GM11168 (cell line): ENCODE measurements around the gene KCTD16.

Experiments used
- in situ Hi-C: fragments of 300-500 bp; cut with MboI; formaldehyde crosslinking; loops from one replicate; pipeline ENCODE4 v1.12.0; 2022; ENCODE audit warnings: low sequenced_read_pairs; ENCODE audit not compliant: unreplicated experiment

Gene KCTD16

GRCh38 chr5:144273232-144274027 is 102.8 kb downstream of the KCTD16 start:
- in situ Hi-C loops = no loop called here

- in situ Hi-C loops = no loop called here
Observed at GRCh38 chr5:144275329-144275728, 104.7 kb downstream of the KCTD16 start.

- in situ Hi-C loops = no loop called here
Observed at GRCh38 chr5:144276034-144276822, 105.6 kb downstream of the KCTD16 start.

- in situ Hi-C loops = no loop called here
Observed at GRCh38 chr5:144281784-144282183, 111.1 kb downstream of the KCTD16 start.

- in situ Hi-C loops = no loop called here
Observed at GRCh38 chr5:144284036-144284435, 113.4 kb downstream of the KCTD16 start.

- in situ Hi-C loops = no loop called here
Observed at GRCh38 chr5:144284931-144285502, 114.3 kb downstream of the KCTD16 start.

- in situ Hi-C loops = no loop called here
Observed at GRCh38 chr5:144289277-144289676, 118.6 kb downstream of the KCTD16 start.

GRCh38 chr5:144292029-144292428 is 121.4 kb downstream of the KCTD16 start:
- in situ Hi-C loops = no loop called here

GRCh38 chr5:144295284-144295683 is 124.6 kb downstream of the KCTD16 start:
- in situ Hi-C loops = no loop called here

GRCh38 chr5:144297081-144297480 is 126.4 kb downstream of the KCTD16 start:
- in situ Hi-C loops = no loop called here

GRCh38 chr5:144298658-144299057 is 128.0 kb downstream of the KCTD16 start:
- in situ Hi-C loops = no loop called here

- in situ Hi-C loops = no loop called here
Observed at GRCh38 chr5:144304688-144305087, 134.0 kb downstream of the KCTD16 start.

- in situ Hi-C loops = no loop called here
Observed at GRCh38 chr5:144307736-144308135, 137.1 kb downstream of the KCTD16 start.

- in situ Hi-C loops = no loop called here
Observed at GRCh38 chr5:144308174-144308573, 137.5 kb downstream of the KCTD16 start.

- in situ Hi-C loops = no loop called here
Observed at GRCh38 chr5:144308906-144309670, 138.4 kb downstream of the KCTD16 start.

- in situ Hi-C loops = no loop called here
Observed at GRCh38 chr5:144310621-144311020, 139.9 kb downstream of the KCTD16 start.

- in situ Hi-C loops = no loop called here
Observed at GRCh38 chr5:144313147-144313726, 142.6 kb downstream of the KCTD16 start.

GRCh38 chr5:144315026-144315425 is 144.4 kb downstream of the KCTD16 start:
- in situ Hi-C loops = no loop called here

GRCh38 chr5:144315994-144316634 is 145.4 kb downstream of the KCTD16 start:
- in situ Hi-C loops = no loop called here

GRCh38 chr5:144318011-144318410 is 147.3 kb downstream of the KCTD16 start:
- in situ Hi-C loops = no loop called here
